Measurements from ENCODE around the gene ALK.
A peak's percentile ranks its signal among the peaks of the same experiment; 100 is the strongest.

The ALK gene

DNA sequence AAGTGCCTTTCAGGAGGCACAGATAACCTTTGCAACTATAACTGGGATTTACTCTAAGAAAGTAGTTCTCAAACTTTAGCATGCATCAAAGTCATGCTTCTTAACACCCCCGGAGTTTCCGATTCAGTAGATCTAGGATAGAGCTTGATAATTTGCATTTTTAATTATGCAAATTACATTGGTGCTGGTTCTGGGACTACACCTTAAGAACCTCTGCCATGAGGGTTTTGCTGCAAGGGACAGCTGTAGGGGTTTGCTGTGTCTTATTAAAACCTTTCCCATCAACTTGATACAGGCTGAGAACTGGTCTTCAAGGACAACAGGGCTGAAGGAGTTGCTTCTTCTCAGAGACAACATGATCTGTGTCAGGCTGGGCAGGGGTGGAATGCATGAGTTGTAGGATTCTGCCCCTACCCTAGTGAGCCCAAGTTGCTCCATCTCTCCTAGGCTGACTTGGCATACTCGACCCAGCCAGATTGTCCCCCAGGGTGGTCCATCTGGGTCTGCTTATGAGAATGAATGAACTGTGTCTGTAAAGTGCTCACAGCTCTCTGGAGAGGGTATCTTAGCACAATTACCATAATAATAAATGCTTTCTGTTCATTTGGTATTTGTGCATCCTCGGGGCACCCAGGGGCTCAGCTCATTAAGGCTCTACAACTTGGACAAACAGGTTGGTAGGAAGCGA lies 573.5 kb downstream of the ALK start:
- TF ChIP-seq, protein P1, sequence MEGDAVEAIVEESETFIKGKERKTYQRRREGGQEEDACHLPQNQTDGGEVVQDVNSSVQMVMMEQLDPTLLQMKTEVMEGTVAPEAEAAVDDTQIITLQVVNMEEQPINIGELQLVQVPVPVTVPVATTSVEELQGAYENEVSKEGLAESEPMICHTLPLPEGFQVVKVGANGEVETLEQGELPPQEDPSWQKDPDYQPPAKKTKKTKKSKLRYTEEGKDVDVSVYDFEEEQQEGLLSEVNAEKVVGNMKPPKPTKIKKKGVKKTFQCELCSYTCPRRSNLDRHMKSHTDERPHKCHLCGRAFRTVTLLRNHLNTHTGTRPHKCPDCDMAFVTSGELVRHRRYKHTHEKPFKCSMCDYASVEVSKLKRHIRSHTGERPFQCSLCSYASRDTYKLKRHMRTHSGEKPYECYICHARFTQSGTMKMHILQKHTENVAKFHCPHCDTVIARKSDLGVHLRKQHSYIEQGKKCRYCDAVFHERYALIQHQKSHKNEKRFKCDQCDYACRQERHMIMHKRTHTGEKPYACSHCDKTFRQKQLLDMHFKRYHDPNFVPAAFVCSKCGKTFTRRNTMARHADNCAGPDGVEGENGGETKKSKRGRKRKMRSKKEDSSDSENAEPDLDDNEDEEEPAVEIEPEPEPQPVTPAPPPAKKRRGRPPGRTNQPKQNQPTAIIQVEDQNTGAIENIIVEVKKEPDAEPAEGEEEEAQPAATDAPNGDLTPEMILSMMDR (IDR thresholded peaks at IDR 0.05; ENCODE audit: borderline replicate concordance, insufficient read depth, low read depth, low read length): no peak
- no peak overlapping the region for H3K4me3 ChIP-seq (ENCODE audit: low read depth, low read length)

- no peak overlapping the region for H3K4me3 ChIP-seq (ENCODE audit: low read depth, low read length)
- TF ChIP-seq, protein P1 (IDR thresholded peaks at IDR 0.05; ENCODE audit: borderline replicate concordance, insufficient read depth, low read depth, low read length): no peak
Observed at GRCh38 chr2:29345236-29345635, 576.1 kb downstream of the ALK start.

DNA sequence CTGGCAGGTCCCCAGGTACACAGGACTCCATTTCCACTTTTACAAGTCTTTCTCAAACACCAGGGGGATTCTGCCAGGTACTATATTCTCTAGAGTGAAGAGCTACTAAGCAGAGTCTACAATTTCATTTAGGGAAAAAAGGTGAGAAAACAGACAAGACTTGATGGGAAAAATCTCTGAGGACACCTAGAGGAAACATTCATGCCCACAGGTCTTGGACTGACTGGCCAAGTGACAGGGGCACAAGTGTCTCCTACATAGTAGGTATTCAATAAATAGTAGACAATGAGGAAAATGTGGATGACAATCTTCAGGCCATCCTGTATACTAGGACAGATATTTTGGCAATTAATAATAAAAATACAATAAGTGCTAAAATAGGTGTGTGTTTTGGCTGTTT lies 577.6 kb downstream of the ALK start:
- TF ChIP-seq, protein P1 (IDR thresholded peaks at IDR 0.05; ENCODE audit: borderline replicate concordance, insufficient read depth, low read depth, low read length): peak; percentile 15; the same call in 1 of the 2 replicates
- H3K4me3 ChIP-seq (ENCODE audit: low read depth, low read length): no peak overlapping the region

GRCh38 chr2:29336341-29337241 lies 584.8 kb downstream of the ALK start:
- H3K4me3 ChIP-seq (ENCODE audit: low read depth, low read length): no peak overlapping the region
- TF ChIP-seq, protein P1 (IDR thresholded peaks at IDR 0.05; ENCODE audit: borderline replicate concordance, insufficient read depth, low read depth, low read length): no peak

DNA sequence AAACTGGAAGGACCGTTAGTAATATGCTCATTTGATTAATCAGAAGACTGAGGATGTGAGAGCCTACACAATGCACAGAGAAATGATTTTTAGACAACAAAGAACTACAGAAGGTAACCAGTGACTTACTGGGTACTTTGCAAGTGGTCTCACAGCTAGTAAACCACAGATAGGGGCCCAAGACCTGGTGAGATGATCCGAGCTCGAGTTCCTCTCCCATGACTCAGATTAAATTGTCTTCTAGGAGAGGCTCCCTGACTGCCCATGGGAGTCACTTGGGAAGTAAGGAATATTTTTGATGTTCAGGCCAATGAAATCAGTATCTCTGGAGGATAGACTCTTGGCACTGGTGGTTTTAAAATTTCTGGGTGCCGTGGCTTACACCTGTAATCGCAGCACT lies 586.0 kb downstream of the ALK start:
- TF ChIP-seq, protein P1 (IDR thresholded peaks at IDR 0.05; ENCODE audit: borderline replicate concordance, insufficient read depth, low read depth, low read length): no peak
- H3K4me3 ChIP-seq (ENCODE audit: low read depth, low read length): no peak overlapping the region

DNA sequence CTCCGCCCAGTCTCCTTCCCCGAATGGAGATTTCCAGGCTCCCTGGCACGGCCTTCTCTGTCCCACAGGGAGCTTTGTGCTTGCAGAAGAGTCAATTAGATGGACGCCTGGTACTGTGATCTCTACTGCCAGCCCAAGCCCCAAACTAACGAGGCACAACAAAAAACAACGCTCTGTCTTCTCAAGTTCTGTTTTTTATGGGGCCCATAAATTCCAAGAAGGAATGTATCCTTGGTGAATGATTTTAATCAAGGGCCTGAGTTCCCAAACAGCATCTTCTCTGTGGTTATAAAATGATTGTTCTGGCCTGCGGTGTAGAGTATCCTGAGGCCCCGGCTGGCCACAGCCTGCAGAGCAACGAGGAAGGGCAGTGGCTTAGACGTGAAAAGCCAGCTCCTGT lies 586.7 kb downstream of the ALK start:
- TF ChIP-seq, protein P1 (IDR thresholded peaks at IDR 0.05; ENCODE audit: borderline replicate concordance, insufficient read depth, low read depth, low read length): no peak
- no peak overlapping the region for H3K4me3 ChIP-seq (ENCODE audit: low read depth, low read length)
